Posterior cingulate gyrus (tissue), 11 donors: ENCODE measurements around the gene NRXN2.
A peak's percentile ranks its signal among the peaks of the same experiment; 100 is the strongest.

ENCODE experiments used
- DNase-seq, 10 donors: peaks; one replicate each; pipeline versions ENCODE4 v3.0.0 to v3.0.0-alpha.2; 2020 to 2021; ENCODE audit warnings: mixed read lengths in 3 of 10
- intact Hi-C: fragments of 100-400 bp; cut with DNase I; formaldehyde crosslinking; loops from one replicate; pipeline ENCODE4 v1.15.1; 2023

NRXN2 gene

GRCh38 chr11:64619811-64620380 lies 103.1 kb downstream of the NRXN2 start:
- intact Hi-C loops, result no loop called here

GRCh38 chr11:64619196-64619595 lies 103.8 kb downstream of the NRXN2 start:
- peak in 8 of 10 donors; percentile 50 to 96 (median 68) for DNase-seq
- intact Hi-C loops, result no loop called here

More at GRCh38 chr11:64619811-64620380, 103.1 kb downstream of the NRXN2 start:
- DNase-seq, result peak in 4 of 10 donors; percentile 61 to 93 (median 80)

GRCh38 chr11:64616817-64617216 lies 106.2 kb downstream of the NRXN2 start:
- DNase-seq, result no peak
- intact Hi-C loops, result no loop called here

- DNase-seq, result no peak
- intact Hi-C loops, result no loop called here
These were observed 108.1 kb downstream of the NRXN2 start for GRCh38 chr11:64614917-64615316.

- no peak for DNase-seq
- intact Hi-C loops, result no loop called here
These were observed 109.3 kb downstream of the NRXN2 start for GRCh38 chr11:64613648-64614047.

GRCh38 chr11:64611869-64612646 lies 110.9 kb downstream of the NRXN2 start:
- DNase-seq, result peak in 2 of 10 donors; percentile 80 to 87
- intact Hi-C loops, result no loop called here

GRCh38 chr11:64611176-64611575 lies 111.8 kb downstream of the NRXN2 start:
- DNase-seq, result peak in 2 of 10 donors; percentile 50 to 69
- intact Hi-C loops, result no loop called here

- intact Hi-C loops, result no loop called here
- DNase-seq, result peak in 2 of 10 donors; percentile 64 to 66
These were observed 112.4 kb downstream of the NRXN2 start for GRCh38 chr11:64610596-64610995.

- intact Hi-C loops, result no loop called here
- DNase-seq, result peak in 2 of 10 donors; percentile 57 to 74
These were observed 113.5 kb downstream of the NRXN2 start for GRCh38 chr11:64609436-64610047.

GRCh38 chr11:64608636-64609035 lies 114.4 kb downstream of the NRXN2 start:
- intact Hi-C loops, result no loop called here
- DNase-seq, result peak in 2 of 10 donors; percentile 62 to 70

- intact Hi-C loops, result no loop called here
- DNase-seq, result peak in 7 of 10 donors; percentile 30 to 92 (median 56)
These were observed 115.0 kb downstream of the NRXN2 start for GRCh38 chr11:64608046-64608445.

GRCh38 chr11:64607381-64607985 lies 115.5 kb downstream of the NRXN2 start:
- intact Hi-C loops, result no loop called here
- peak in 2 of 10 donors; percentile 74 to 77 for DNase-seq

- DNase-seq, result peak in 2 of 10 donors; percentile 71 to 80
- intact Hi-C loops, result no loop called here
These were observed 116.1 kb downstream of the NRXN2 start for GRCh38 chr11:64606796-64607380.

GRCh38 chr11:64605656-64606585 lies 117.1 kb downstream of the NRXN2 start:
- intact Hi-C loops, result no loop called here
- peak in 2 of 10 donors; percentile 51 to 60 for DNase-seq

GRCh38 chr11:64605244-64605560 lies 117.8 kb downstream of the NRXN2 start:
- intact Hi-C loops, result no loop called here
- peak in 2 of 10 donors; percentile 72 to 82 for DNase-seq

- intact Hi-C loops, result no loop called here
- peak in 3 of 10 donors; percentile 37 to 66 (median 38) for DNase-seq
These were observed 118.3 kb downstream of the NRXN2 start for GRCh38 chr11:64604458-64605243.

- intact Hi-C loops, result no loop called here
- DNase-seq, result peak in 3 of 10 donors; percentile 56 to 64 (median 58)
These were observed 119.4 kb downstream of the NRXN2 start for GRCh38 chr11:64603411-64604110.

- intact Hi-C loops, result no loop called here
These were observed 120.4 kb downstream of the NRXN2 start for GRCh38 chr11:64602466-64603070.

More at GRCh38 chr11:64602466-64603070, 120.4 kb downstream of the NRXN2 start:
- peak in 3 of 10 donors; percentile 67 to 76 (median 70) for DNase-seq
